NCI-H1436 (cell line): ENCODE results near the gene SMURF1.

Experiments
- DNase-seq: peaks from one replicate; lab custom pipeline; 2025; lab: John Stamatoyannopoulos, UW

The SMURF1 gene

DNA sequence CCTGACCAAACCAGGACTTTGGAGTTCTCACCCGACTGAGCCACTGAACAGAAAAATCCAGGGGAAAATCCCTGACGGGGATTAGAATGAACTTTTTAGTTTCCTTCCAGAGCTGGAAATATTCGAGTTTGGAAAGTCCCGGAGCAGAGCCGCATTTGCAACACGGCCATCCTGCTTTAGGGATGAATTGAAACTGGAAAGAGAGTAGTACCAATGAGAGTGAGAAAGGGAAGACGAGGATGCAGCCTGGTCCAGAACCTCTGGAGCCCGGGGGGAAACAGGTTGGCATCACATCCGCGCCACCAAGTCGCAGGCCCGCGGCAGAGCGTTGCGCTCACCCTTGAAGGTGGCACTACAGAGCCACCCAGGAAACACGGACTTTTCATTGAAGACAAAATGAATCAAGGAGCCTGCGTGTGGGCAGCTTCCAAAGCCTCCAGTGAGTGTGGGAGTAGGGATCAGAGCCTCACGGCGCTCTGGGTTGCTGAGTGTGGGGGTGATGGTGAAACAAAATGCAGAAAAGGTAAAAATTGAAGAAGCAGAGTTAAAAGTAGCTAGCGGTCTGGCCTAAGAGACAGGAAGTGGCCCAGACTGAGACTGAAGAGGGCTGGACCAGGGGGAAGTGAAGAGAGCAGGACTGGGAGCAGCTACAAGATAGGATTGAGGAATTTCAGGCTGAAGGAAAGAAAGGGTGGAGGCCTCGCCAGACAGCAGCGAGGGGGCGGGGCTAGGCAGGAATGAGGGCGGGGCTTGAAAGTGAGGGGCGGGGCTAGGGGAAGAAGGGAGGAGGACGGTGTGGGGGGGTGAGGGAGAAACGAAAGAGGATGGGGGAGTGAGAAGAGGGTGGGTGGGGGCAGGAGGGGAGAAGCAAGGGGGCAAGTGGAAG is 1.8 kb downstream of the SMURF1 start:
- DNase-seq, result no peak

DNA sequence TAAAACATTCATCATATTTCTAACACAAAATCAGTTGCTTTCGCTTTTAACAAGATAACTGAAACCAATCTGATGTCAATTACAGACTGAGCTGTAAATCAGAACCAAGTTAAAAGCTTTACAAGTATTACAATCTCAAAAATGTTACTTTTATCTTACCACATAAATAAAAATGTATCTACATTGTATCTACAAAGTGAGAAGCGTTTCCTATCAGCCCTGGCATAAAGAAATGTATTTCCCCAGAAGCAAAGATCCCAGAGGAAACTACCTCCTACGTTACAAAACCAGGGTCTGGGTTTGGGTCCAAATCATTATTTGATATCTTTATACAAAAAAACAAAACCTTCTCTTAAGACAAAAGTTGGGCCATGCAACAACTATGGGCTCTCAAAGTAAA is 2.6 kb downstream of the SMURF1 start:
- no peak for DNase-seq

DNA sequence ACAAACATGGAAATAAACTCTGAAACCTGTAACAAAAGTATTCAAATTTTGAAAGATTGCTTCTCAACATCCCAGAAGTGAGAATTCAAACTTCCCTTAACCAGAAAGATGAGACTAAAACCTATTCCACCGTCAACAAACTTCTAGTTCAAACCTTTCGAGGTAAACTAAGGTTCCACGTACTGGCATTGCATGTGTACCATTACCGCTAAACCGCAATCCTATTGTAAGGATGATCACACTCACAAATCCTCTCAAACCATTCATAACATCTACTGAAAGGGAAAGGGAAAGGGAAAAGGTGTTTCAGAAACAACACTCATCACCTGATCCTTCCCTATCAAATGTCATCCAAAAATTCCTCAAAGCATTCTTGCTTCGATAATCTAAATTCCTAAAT is 3.1 kb downstream of the SMURF1 start:
- DNase-seq, result no peak

DNA sequence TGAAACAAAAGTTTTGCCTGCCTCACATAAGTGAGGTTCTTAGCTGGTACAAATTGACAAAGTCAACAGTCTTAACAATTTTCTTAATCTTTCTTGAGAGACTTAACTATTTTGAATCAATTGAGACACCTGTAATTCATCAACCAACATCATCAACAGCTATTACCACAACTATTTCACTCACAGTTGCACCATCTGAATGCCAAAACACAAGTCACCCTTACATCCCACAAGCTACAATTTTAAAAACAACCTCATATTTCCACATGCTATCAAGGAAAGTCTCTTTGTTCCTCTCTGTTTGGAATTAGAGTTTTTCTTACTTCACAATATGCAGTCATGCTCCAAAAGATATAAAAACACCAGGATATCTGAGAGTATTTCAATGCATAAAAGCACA is 4.9 kb downstream of the SMURF1 start:
- DNase-seq, result no peak

DNA sequence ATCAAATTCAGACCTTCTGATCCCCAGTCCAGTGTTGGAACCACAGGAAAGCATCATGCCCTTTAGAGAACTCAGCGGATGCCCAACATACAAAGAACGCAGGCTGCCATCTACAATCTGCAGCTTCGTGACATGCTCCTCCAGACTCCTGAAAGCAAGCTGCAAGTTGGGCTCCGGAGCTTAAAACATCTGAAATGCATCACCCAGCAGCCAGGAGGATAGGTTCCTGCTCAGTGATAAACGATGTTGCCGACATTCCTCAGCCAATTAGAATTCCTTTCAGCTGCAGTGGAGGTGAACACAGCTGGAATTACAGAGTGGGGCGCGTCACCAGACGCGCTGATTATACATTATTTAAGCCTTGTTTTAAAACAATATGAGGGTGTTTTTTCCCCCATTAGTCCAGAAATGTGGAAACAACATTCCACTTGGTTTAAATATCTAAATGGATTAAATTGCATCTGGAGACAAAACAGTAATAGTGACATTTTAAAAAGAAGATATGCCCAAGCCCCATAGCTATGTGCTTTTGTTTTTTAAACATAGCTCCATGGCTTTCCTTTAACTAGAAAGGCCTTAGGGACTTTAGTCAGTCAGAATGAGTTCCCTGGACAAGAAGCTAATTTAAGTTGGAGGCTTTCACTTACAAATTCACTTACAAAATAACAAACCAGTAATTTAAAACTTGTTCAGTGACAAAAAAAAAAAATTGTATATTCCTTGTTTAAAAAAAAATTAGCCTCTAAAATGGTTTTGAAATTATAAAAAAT is 6.3 kb downstream of the SMURF1 start:
- DNase-seq, result no peak

DNA sequence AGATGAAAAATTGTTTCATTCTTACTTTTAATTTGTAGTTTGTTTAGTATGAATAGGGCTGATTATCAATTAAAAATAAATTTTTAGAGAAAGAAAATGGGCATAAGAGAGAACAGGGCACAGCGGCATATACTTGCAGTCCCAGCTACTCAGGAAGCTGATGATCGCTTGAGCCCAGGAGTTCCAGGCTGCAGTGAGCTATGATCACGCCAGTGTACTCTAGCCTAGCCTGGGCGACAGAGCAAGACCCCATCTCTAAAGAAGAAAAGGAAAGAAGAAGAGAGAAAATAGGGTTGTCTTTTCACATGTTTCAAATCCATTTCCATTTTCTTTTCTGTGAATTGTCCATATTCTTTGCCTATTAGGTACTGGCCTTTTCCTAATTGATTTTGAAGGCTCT is 8.0 kb downstream of the SMURF1 start:
- no peak for DNase-seq

DNA sequence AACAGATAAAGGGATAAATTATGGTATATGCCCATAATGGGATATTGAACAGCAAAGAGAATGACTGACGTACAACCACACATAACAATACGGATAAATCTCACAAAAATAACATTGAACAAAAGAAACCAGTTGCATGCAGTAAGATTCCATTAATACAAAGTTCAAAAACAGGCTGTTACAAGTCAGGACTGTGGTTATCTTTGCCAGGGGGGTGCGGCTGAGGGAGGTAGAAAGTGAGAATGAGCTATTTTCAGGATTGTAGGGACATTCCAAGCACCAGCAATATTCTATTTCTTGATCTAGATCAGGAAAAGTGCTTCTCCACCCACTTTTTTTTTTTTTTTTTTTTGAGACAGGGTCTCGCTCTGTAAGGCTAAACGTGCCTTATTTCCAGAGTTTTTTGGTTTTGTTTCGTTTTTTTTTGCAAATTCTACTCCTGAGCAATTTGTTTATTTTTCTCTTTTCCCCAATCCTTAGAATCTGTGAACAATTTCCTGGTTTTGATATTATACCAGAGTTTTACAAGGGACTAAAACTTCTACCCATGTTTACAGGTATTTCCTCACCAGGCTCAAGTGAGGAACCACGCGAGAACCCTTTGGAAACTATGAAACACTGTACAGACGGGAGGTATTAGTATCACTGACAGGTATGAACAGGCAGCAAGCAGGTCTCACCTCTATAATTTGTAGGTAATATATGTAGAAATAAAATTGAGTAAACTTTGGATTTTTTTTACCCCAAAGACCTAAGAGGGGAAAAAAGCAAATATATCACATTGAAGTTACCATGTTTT is 9.9 kb downstream of the SMURF1 start:
- no peak for DNase-seq

DNA sequence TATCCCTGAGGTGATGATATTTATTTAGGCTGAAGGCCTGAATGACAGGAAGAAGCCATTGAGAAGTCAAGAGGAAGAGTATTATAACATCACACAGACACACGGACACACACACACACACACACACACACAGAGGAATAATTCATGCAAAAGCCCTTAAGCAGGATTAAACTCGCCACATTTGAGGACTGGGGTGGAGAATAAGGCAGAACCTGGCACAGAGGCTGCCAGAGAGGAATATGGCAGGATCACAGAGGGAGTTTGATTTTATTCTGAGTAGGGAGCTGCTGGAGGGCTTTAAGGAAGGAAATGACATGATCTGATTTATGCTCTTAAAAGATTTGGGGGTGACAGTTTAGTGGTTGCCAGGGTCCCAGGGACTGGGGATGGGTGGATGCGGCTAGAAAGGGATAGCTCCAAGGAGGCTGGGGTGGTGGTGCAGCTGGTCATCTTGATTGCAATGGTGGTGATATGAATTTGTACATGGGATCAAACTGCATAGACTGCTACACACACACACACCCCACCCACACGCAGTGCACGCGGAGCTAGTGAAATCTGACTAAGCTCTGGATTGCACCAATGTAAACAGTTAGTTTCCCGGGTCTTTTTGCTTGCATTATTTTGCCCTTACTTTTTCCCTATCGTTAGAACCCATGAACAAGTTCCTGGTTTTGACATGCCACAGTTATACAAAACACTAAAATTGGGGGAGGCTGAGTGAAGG is 11.2 kb downstream of the SMURF1 start:
- DNase-seq, result no peak

DNA sequence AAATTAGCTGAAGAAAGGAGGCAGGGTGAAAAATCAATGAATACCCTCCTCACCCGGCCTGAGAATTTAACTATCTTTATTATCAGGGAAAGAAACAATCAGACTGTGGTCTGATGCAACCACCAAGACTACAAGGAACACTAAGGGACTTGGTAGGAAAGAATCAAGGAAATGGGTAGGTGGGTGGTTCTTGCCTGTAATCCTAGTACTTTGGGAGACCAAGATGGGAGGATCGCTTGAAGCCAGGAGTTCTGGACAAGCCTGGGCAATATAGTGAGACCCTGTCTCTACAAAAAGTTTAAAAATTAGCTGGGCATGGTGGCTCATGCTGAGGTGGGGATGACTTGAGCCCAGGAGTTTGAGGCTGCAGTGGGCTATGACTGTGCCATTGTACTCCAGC is 12.6 kb downstream of the SMURF1 start:
- no peak for DNase-seq

DNA sequence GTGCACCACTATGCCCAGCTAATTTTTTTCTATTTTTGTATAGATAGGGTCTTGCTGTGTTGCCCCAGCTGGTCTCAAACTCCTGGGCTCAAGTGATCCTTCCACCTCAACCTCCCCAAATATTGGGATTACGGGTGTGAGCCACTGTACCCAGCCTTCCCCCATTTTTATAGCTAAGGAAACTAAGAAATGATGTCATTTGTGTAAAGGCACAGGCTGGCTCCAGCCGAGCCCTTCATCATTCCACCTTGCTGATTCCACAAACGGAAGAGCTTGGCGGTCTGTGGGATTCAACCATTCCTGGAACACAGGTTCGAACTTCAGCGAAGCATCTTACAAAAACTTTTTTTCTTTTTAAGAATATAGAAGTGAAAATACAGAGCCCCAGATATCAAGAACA is 14.4 kb downstream of the SMURF1 start:
- no peak for DNase-seq

DNA sequence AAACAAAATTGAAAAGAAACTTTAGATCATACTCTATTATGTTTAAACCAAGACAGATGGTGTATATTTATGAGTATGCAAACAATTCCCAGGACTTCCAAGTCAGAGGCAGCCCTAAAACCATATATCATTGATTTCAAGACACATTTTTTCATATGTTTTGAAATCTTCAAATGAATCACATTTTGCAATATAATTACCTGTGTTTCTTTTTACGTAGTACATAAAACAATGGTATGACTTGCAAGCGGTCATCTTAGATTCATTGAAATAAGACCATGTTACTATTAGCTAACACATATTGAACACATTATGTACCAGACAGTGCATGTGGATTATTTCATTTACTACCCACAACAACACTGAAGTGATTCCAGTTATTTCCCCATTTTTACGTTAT is 14.9 kb downstream of the SMURF1 start:
- DNase-seq, result no peak

DNA sequence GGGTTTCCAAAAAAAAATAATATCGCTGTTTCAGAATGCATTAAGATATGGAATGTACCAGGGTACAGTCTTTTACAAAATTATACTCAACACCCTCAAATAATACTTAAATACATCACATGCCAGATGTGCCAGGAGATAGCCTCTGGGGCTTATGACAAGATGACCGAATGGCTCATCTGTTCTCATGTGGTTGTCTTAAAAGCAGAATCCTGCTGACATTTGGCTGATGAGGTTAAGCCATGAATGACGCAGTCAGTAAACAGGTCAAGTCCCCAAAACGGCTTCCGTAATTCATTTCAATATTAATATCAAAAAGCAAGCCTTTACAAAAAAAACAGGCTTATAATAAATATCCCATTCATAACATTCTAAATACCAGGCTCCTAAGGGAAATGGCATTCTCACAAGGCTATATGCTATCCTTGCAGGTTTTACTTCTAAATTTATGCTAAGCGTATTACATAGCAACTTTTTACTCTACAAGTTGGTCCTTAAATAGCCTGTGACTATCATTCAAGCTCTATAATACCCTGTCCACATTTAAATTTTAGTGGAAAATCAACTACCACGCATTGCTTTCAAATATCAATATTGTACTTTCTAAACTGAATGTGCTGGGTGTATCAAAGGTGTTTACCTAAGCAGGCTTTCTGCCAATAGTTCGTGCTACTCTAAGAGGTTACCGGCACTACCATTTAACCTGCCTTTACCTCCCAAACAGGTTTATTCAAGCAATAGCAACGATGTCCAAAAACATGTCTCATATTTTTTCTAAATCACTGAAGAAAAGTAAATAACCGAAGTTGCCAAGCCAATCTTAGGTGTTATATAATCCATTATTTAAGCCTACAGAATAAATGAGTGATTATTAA is 15.6 kb downstream of the SMURF1 start:
- no peak for DNase-seq

DNA sequence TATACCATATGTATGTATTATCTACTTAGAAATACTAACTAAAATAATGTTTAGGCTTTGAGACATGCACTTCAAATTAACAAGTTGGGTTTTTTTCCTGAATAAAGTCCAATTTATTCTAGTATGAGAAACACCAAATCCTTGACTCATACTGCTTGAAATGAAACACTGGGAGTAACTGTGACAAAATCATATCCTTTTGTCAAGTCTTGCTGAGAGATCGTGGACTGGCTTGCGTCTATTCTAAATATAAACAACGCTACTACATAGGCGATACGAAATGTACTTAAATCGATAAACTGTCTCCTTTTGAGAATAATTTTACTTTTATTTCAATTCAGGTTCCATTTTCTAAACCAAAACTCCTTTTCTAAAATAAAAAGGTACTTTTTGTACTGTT is 16.3 kb downstream of the SMURF1 start:
- DNase-seq, result no peak

DNA sequence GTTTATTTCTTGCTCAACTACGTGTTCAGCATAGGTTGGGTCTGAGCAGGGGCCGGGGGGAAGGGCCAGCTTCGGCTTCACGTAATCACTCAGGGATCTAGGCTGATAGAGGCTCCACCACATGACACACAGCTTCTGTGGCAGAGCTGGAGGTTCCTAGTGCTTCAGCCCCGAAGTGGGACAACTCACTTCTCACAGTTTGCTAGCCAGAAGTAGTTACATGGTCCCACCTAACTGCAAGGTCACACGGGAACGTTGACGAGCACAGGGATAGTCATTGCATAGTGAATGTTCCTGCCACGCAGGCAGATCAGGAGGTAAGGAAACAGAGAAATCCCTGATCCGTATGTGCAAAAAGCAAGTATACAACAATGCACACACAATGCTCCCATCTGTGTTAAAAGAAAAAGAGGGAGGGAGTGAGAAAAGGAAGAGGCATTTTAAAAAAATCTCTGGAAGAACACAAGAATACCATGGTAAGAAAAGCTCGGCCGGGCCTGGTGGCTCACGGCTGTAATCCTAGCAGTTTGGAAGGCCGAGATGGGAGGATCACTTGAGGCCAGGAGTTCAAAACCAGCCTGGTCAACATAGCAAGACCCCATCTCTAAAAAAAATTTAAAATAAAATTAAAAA is 16.9 kb downstream of the SMURF1 start:
- no peak for DNase-seq

DNA sequence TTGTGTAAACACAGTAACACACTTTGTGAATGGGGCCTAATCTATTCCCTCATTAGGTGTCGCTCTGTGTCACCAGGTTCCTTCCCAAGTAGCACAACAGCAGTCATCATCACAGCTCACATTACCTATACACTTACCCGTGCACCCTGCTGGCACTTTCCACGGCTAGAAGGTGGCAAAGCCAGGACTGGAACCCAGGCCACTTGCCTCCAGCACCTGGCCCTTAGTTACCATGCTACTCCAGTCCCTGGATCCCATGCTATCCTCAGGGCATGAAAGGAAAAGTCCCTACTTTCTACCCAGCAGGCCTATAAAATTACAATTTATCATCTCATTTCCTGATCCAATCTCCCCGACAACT is 18.4 kb downstream of the SMURF1 start:
- DNase-seq, result no peak

DNA sequence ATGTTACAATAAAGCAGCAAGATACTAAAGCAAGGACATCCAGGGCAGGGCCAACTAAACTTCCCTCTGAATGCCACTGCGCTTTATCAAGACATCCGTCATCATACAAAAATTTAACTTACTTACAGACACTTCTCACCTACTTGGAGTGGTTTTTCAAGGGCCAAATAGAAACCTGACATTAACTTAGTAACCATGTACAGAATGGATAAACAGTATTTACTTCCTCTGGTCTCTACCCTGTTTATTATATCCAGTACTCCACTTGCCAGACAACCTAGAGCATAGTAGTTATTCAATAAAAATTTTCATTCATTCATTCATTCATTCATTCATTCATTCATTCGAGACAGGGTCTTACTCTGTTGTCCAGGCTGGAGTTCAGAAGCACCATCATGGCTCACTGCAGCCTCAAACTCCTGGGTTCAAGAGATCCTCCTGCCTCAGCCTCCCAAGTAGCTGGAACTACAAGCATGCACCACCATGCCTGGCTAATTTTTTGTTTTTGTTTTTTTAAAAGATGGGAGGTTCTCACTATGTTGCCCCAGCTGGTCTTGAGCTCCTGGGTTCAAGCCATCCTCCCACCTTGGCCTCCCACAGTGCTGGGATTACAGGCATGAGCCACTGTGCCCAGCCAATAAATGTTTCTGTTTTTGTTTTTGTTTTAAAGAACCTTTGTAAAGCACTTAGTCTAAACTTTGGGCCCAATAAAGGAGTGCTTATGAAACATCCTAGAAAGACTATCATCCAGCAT is 19.0 kb downstream of the SMURF1 start:
- no peak for DNase-seq

DNA sequence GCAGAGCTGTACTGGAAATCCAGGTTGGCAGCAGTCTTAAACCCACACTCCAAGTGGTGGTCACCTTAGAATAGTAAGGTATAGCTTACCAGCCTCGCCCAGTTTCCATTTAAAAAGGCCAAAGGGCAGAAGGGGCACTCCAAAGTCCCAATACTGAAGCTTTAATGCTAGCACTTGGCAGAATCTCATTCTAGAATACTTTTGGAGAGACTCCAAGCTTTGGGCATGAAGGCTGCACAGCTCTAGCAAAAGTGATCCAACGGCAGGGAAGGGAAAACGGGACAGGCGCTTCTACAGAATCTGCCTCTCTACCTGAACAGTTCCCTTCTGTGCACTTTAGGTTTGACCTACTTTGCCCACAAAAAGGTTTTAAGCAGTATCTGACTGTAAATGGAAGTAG is 19.7 kb downstream of the SMURF1 start:
- DNase-seq, result no peak

DNA sequence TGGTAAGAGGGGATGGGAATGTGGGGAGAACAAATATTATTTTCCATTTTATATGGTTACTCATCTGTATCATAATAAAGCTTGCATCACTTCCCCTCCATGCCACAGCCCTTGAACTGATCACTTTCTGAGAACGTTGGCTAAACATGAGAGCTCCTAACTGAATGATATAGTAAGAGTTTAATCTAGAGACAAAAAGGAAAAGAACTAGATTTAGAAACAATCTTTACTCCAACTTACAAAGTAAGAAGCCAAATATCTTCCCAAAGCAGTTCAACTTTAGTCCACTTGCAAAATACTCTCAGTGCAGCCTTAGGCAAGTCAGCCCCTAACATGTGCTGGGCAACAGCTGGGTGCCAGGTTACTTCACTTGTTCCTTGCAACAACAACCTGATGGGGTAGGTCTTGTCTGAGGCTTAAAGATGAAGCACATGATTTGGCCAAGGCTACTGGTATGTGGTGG is 20.3 kb downstream of the SMURF1 start:
- DNase-seq, result no peak

DNA sequence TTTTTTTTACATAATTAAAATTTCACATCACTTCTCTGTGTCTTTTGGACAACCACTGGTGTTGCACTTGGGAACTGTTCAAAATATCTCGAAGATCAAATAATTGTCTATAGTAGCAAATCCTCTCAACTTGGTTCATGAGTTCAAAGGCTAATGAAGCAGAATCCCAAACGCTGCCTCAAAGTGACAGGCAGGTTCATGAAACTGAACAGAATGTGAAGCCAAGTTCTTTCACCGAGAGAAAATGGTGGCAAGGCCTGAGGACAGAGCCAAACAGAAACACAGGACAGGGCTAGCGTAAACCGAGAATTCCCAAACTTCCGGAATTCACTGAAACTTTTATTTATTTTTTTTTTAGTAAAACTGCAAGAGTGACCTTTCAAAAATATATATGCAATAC is 21.1 kb downstream of the SMURF1 start:
- no peak for DNase-seq
